Stimulated activated CD4-positive, alpha-beta T cell treated with anti-CD3 and anti-CD28 coated beads, Interleukin-4, amount 100 ng/mL, for 24 hours (primary cell): ENCODE measurements around the gene AGER.

ENCODE experiments used
- DNase-seq: peaks from one replicate; pipeline ENCODE4 v3.0.0-alpha.2; 2020

AGER gene

GRCh38 chr6:32185681-32186131 is 1.7 kb upstream of the AGER start:
- peak; percentile 66 for DNase-seq

GRCh38 chr6:32183483-32184083 is 470 bp downstream of the AGER start:
- DNase-seq, result no peak

- no peak for DNase-seq
These were observed 1.0 kb downstream of the AGER start for GRCh38 chr6:32183030-32183429.

GRCh38 chr6:32182555-32182981 is 1.5 kb downstream of the AGER start:
- DNase-seq, result no peak

- no peak for DNase-seq
These were observed 2.0 kb downstream of the AGER start for GRCh38 chr6:32181915-32182529.

GRCh38 chr6:32181148-32181702 is 2.8 kb downstream of the AGER start:
- DNase-seq, result no peak

- DNase-seq, result no peak
These were observed 4.2 kb downstream of the AGER start for GRCh38 chr6:32179766-32180405.

GRCh38 chr6:32178547-32179440 is 5.3 kb downstream of the AGER start:
- no peak for DNase-seq

GRCh38 chr6:32177788-32178546 is 6.1 kb downstream of the AGER start, which contains the start of gene RNF5:
Gene RNF5, plus strand, starts transcription at chr6:32178405. Its CDS starts 107 bp downstream, at chr6:32178512.
- peak; percentile 95 for DNase-seq

GRCh38 chr6:32177183-32177787 is 6.8 kb downstream of the AGER start:
- peak; percentile 43 for DNase-seq

GRCh38 chr6:32176476-32177182 is 7.4 kb downstream of the AGER start:
- DNase-seq, result no peak

GRCh38 chr6:32175711-32176475 is 8.2 kb downstream of the AGER start, which contains the start of gene AGPAT1:
Gene AGPAT1, minus strand, starts transcription at chr6:32176084. Its CDS starts 4,588 bp downstream, at chr6:32171496.
- DNase-seq, result peak; percentile 98

GRCh38 chr6:32175322-32175710 is 8.7 kb downstream of the AGER start:
- no peak for DNase-seq

GRCh38 chr6:32174416-32174815 is 9.6 kb downstream of the AGER start:
- no peak for DNase-seq

- DNase-seq, result no peak
These were observed 10.9 kb downstream of the AGER start for GRCh38 chr6:32173051-32173727.

- DNase-seq, result no peak
These were observed 12.8 kb downstream of the AGER start for GRCh38 chr6:32171234-32171633.

GRCh38 chr6:32170294-32170693 is 13.8 kb downstream of the AGER start:
- no peak for DNase-seq

- DNase-seq, result no peak
These were observed 15.1 kb downstream of the AGER start for GRCh38 chr6:32168807-32169591.

GRCh38 chr6:32168350-32168749 is 15.7 kb downstream of the AGER start:
- DNase-seq, result no peak
